Measurements from ENCODE around the gene ADAMTS13.
"Not testable (repeated sequence)": the region's sequence is repeated elsewhere in the genome, so short reads cannot be mapped to it uniquely, and the experiment has no call there.

ADAMTS13 gene

GRCh38 chr9:133427658-133428348, 5.6 kb downstream of the ADAMTS13 start:
- no peak for DNase-seq

- no peak for DNase-seq
Measured at GRCh38 chr9:133428617-133429101, 6.5 kb downstream of the ADAMTS13 start.

GRCh38 chr9:133429214-133429613, 7.0 kb downstream of the ADAMTS13 start:
- no peak for DNase-seq

GRCh38 chr9:133429641-133430161, 7.5 kb downstream of the ADAMTS13 start:
- DNase-seq, result no peak

GRCh38 chr9:133430244-133430643, 8.1 kb downstream of the ADAMTS13 start:
- no peak for DNase-seq

GRCh38 chr9:133433351-133433843, 11.2 kb downstream of the ADAMTS13 start:
- no peak for DNase-seq

- no peak for DNase-seq
Measured at GRCh38 chr9:133436681-133437080, 14.5 kb downstream of the ADAMTS13 start.

GRCh38 chr9:133437753-133438531, 15.8 kb downstream of the ADAMTS13 start:
- DNase-seq, result no peak

- no peak for DNase-seq
Measured at GRCh38 chr9:133439337-133439736, 17.2 kb downstream of the ADAMTS13 start.

- no peak for DNase-seq
Measured at GRCh38 chr9:133440874-133441273, 18.7 kb downstream of the ADAMTS13 start.

- no peak for DNase-seq
Measured at GRCh38 chr9:133441571-133441970, 19.4 kb downstream of the ADAMTS13 start.

GRCh38 chr9:133443248-133443647, 21.1 kb downstream of the ADAMTS13 start:
- no peak for DNase-seq

- DNase-seq, result no peak
Measured at GRCh38 chr9:133443982-133444381, 21.8 kb downstream of the ADAMTS13 start.

- DNase-seq, result no peak
Measured at GRCh38 chr9:133445293-133445969, 23.3 kb downstream of the ADAMTS13 start.

GRCh38 chr9:133448487-133448972, 26.4 kb downstream of the ADAMTS13 start:
- DNase-seq, result no peak

- no peak for DNase-seq
Measured at GRCh38 chr9:133449760-133450159, 27.6 kb downstream of the ADAMTS13 start.

GRCh38 chr9:133451865-133452264, 29.7 kb downstream of the ADAMTS13 start:
- DNase-seq, result not testable (repeated sequence)

- no peak for DNase-seq
Measured at GRCh38 chr9:133452562-133452961, 30.4 kb downstream of the ADAMTS13 start.

- DNase-seq, result no peak
Measured at GRCh38 chr9:133453651-133454050, 31.5 kb downstream of the ADAMTS13 start.

- DNase-seq, result no peak
Measured at GRCh38 chr9:133454325-133454724, 32.2 kb downstream of the ADAMTS13 start.

GRCh38 chr9:133454943-133455673, 32.9 kb downstream of the ADAMTS13 start:
- DNase-seq, result no peak

- DNase-seq, result no peak
Measured at GRCh38 chr9:133455936-133456335, 33.8 kb downstream of the ADAMTS13 start.

Measured in hippocampal formation (tissue), 2 donors.